ENCODE results near the gene ELFN1.

- no peak for TF ChIP-seq CTCF (IDR thresholded peaks at IDR 0.05; ENCODE audit: insufficient read depth, low read length)
- no peak for TF ChIP-seq REST (IDR thresholded peaks at IDR 0.05; ENCODE audit: insufficient replicate concordance, low read depth)
- no peak for TF ChIP-seq GABPA (IDR thresholded peaks at IDR 0.05; ENCODE audit: low read depth)
These were observed 35.0 kb downstream of the ELFN1 start for GRCh38 chr7:1704811-1705738.
